Liver (tissue), 9 donors: Measurements from ENCODE around the gene TENM3. TPM values are rescaled to one million over a fixed set of nuclear protein-coding genes. Genes with fewer than 3 reads are reported as not detected.

Source experiments
- DNase-seq: peaks from one replicate; pipeline ENCODE4 v3.0.0-alpha.2; 2017; ENCODE audit warnings: low spot score
- H3K27ac ChIP-seq, 2 donors: one replicate each; pipeline ENCODE4 v1.7.0; 2013; ENCODE audit warnings: inconsistent platforms in 2 of 2, low read length in 2 of 2, control low read depth in 1 of 2, low read depth in 1 of 2, mild to moderate bottlenecking in 1 of 2
- H3K27me3 ChIP-seq, 4 donors: one replicate each; pipeline versions ENCODE4 v1.6.1 to v1.7.0; 2013; ENCODE audit warnings: low read length in 3 of 4, inconsistent platforms in 1 of 4, mild to moderate bottlenecking in 1 of 4, moderate library complexity in 1 of 4; ENCODE audit not compliant: control insufficient read depth in 4 of 4, insufficient read depth in 4 of 4
- H3K36me3 ChIP-seq, 4 donors: one replicate each; pipeline versions ENCODE4 v1.6.1 to v1.7.0; 2013; ENCODE audit warnings: low read length in 3 of 4, mild to moderate bottlenecking in 3 of 4, low read depth in 1 of 4, moderate library complexity in 1 of 4; ENCODE audit not compliant: control insufficient read depth in 4 of 4, insufficient read depth in 3 of 4
- H3K4me1 ChIP-seq, 4 donors: one replicate each; pipeline versions ENCODE4 v1.6.1 to v1.7.0; 2013; ENCODE audit warnings: low read length in 3 of 4, mild to moderate bottlenecking in 3 of 4, moderate library complexity in 1 of 4; ENCODE audit not compliant: control insufficient read depth in 4 of 4, insufficient read depth in 4 of 4
- H3K4me3 ChIP-seq, 3 donors: one replicate each; pipeline versions ENCODE4 v1.6.1 to v1.7.0; 2013; ENCODE audit warnings: low read length in 3 of 3, control low read depth in 1 of 3, low read depth in 1 of 3, mild to moderate bottlenecking in 1 of 3
- H3K9ac ChIP-seq, 2 donors: one replicate each; pipeline ENCODE4 v1.7.0; 2013; ENCODE audit warnings: low read length in 2 of 2, mild to moderate bottlenecking in 2 of 2, moderate library complexity in 2 of 2, control low read depth in 1 of 2, low read depth in 1 of 2
- H3K9me3 ChIP-seq, 4 donors: one replicate each; pipeline versions ENCODE4 v1.6.1 to v1.7.0; 2013; ENCODE audit warnings: low read length in 3 of 4; ENCODE audit not compliant: control insufficient read depth in 4 of 4
- CTCF ChIP-seq: fragments of 150-350 bp; IDR thresholded peaks from 2 replicates; pipeline ENCODE4 v1.5.1; 2017; ENCODE audit warnings: improper control_type of control experiment, low read depth, low read length; ENCODE audit not compliant: missing input control
- EGR1 ChIP-seq, 2 donors: IDR thresholded peaks; 2 replicates each; pipeline ENCODE4 v1.6.1; 2016 to 2018; ENCODE audit warnings: antibody characterized with exemption in 2 of 2, low read depth in 2 of 2
- FOXA1 ChIP-seq: IDR thresholded peaks from 2 replicates; pipeline ENCODE4 v1.6.1; 2016; ENCODE audit warnings: antibody characterized with exemption
- FOXA2 ChIP-seq: IDR thresholded peaks from 2 replicates; pipeline ENCODE4 v1.6.1; 2016; ENCODE audit warnings: antibody characterized with exemption
- GABPA ChIP-seq, 2 donors: IDR thresholded peaks in 1 of 2; conservative IDR thresholded peaks in 1 of 2; 2 replicates each; pipeline ENCODE4 v1.6.1; 2016; ENCODE audit warnings: antibody characterized with exemption in 2 of 2, mild to moderate bottlenecking in 1 of 2, moderate library complexity in 1 of 2
- HNF4A ChIP-seq, 2 donors: conservative IDR thresholded peaks; 2 replicates each; pipeline ENCODE4 v1.6.1; 2016; ENCODE audit warnings: antibody characterized with exemption in 2 of 2, mild to moderate bottlenecking in 2 of 2
- HNF4G ChIP-seq: IDR thresholded peaks from 2 replicates; pipeline ENCODE4 v1.6.1; 2016; ENCODE audit warnings: antibody characterized with exemption
- JUND ChIP-seq, 2 donors: IDR thresholded peaks; 2 replicates each; pipeline ENCODE4 v1.6.1; 2016; ENCODE audit warnings: antibody characterized with exemption in 2 of 2
- NR2F2 ChIP-seq: IDR thresholded peaks from 2 replicates; pipeline ENCODE4 v1.6.1; 2016; ENCODE audit warnings: antibody characterized with exemption
- RAD21 ChIP-seq, 2 donors: IDR thresholded peaks; 2 replicates each; pipeline ENCODE4 v1.6.1; 2016; ENCODE audit warnings: antibody characterized with exemption in 2 of 2, mild to moderate bottlenecking in 2 of 2
- RXRA ChIP-seq, 2 donors: IDR thresholded peaks; 2 replicates each; pipeline ENCODE4 v1.6.1; 2017 to 2018; ENCODE audit warnings: antibody characterized with exemption in 2 of 2, mild to moderate bottlenecking in 1 of 2
- SP1 ChIP-seq: IDR thresholded peaks from 2 replicates; pipeline ENCODE4 v1.6.1; 2018; ENCODE audit warnings: antibody characterized with exemption, mild to moderate bottlenecking
- TAF1 ChIP-seq: conservative IDR thresholded peaks from 2 replicates; pipeline ENCODE4 v1.6.1; 2016; ENCODE audit warnings: antibody characterized with exemption, mild to moderate bottlenecking
- YY1 ChIP-seq: IDR thresholded peaks from 2 replicates; pipeline ENCODE4 v1.6.1; 2016; ENCODE audit warnings: antibody characterized with exemption, mild to moderate bottlenecking
- ZBTB33 ChIP-seq: IDR thresholded peaks from 2 replicates; pipeline ENCODE4 v1.6.1; 2016; ENCODE audit warnings: antibody characterized with exemption
- WGBS: extraction: QIAGEN DNeasy Blood & Tissue Kit; methylation state at CpG from one replicate; pipeline ENCODE4 v1.1.7; 2013; 5-methylcytosine and 5-hydroxymethylcytosine counted together
- polyA plus RNA-seq, 2 donors: library from polyadenylated mRNA; stranded (reverse) in 1 of 2; unstranded in 1 of 2; fragments of 200-250 nt in 1 of 2; fragments of >200 nt in 1 of 2; fragmentation: Nextera tagmentation in 1 of 2; extraction: Ambion mirVana in 1 of 2; gene quantifications; one replicate each; pipeline versions ENCODE4 v1.2.1 to v1.2.3, GENCODE V29; 2013 to 2015
- total RNA-seq, 2 donors: library from RNA; depleted of rRNA; stranded (reverse); fragments of >200 nt; gene quantifications; one replicate each; pipeline ENCODE4 v1.2.3, GENCODE V29; 2014
- TF ChIP-seq, protein P1 (sequence below): IDR thresholded peaks from 2 replicates; pipeline ENCODE4 v1.6.1; 2016; ENCODE audit warnings: antibody characterized with exemption
- TF ChIP-seq, protein P2 (sequence below): IDR thresholded peaks from 2 replicates; pipeline ENCODE4 v1.6.1; 2016; ENCODE audit warnings: antibody characterized with exemption, mild to moderate bottlenecking
- donor health status: healthy.
- donor health status: healthy.
- donor health status: healthy.
- donor health status: healthy.
- donor health status: healthy.

Gene TENM3
- total and polyA plus RNA-seq, 4 donors: 0.32 to 16.8 (median 0.70) TPM

- Histone ChIP-seq H3K4me3 (no peak overlapping the region), H3K36me3 (no peaks in the 10 kb centered on the region), H3K27me3 (no peaks in the 10 kb centered on the region), H3K9me3 (no peaks in the 10 kb centered on the region), H3K27ac (no peak overlapping the region), H3K9ac (no peak overlapping the region), H3K4me1 (no peaks in the 10 kb centered on the region)
- no peak for TF ChIP-seq CTCF
- TF ChIP-seq FOXA2: no peak
- TF ChIP-seq HNF4G: no peak
- no peak for DNase-seq
- 86% methylated on average over 11 of the region's 11 CpGs for WGBS
These were observed 599.0 kb downstream of the TENM3 start for GRCh38 chr4:182842104-182842600.

DNA sequence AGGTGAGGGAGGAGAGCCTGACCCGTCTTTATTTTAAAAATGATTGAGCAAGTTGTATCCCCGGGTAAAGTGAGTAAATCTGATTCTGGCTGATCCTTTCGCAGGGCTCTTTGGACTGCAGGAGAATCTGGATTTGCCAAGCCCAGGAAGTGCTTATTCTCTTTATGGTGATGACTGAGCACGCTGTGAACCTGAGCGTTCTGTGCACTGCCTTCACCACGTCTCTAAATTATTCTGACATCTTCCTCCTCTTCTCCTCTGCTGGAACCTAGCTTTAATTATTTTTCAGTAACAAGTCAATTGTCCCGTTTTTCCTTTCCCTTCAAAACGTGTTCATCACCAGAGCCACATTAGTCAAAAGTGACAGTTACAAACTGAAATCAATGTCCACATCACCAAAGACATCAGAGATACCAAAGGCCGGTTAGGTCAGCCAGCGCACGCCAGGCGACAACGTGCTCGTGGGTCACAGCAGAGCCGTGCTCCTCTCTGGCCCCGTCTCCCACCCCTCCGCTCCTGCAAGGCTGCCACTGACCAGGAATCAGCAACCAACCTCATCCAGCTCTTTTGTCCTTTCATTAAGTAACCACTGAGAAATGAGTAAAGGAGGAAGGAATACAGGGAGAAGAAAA is 599.7 kb downstream of the TENM3 start:
- Histone ChIP-seq H3K27me3 (no peaks in the 10 kb centered on the region), H3K9ac (no peak overlapping the region), H3K4me3 (no peak overlapping the region), H3K36me3 (no peaks in the 10 kb centered on the region), H3K9me3 (no peaks in the 10 kb centered on the region), H3K4me1 (no peaks in the 10 kb centered on the region), H3K27ac (no peak overlapping the region)
- TF ChIP-seq YY1 (no peak), SP1 (no peak), FOXA1 (no peak), HNF4A (conservative IDR thresholded peaks at IDR 0.05) (no peak), FOXA2 (no peak), RAD21 (IDR thresholded peaks at IDR 0.05) (no peak), EGR1 (IDR thresholded peaks at IDR 0.05; ENCODE audit: low read depth in 2 of 2) (no peak), GABPA (IDR thresholded peaks at IDR 0.05 in 1 of 2, conservative IDR thresholded peaks at IDR 0.05 in 1 of 2) (no peak), RXRA (IDR thresholded peaks at IDR 0.05) (no peak), JUND (IDR thresholded peaks at IDR 0.05) (no peak), NR2F2 (no peak), ZBTB33 (no peak), TAF1 (no peak)
- TF ChIP-seq, protein P1, sequence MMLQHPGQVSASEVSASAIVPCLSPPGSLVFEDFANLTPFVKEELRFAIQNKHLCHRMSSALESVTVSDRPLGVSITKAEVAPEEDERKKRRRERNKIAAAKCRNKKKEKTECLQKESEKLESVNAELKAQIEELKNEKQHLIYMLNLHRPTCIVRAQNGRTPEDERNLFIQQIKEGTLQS: no peak
- TF ChIP-seq, protein P2, sequence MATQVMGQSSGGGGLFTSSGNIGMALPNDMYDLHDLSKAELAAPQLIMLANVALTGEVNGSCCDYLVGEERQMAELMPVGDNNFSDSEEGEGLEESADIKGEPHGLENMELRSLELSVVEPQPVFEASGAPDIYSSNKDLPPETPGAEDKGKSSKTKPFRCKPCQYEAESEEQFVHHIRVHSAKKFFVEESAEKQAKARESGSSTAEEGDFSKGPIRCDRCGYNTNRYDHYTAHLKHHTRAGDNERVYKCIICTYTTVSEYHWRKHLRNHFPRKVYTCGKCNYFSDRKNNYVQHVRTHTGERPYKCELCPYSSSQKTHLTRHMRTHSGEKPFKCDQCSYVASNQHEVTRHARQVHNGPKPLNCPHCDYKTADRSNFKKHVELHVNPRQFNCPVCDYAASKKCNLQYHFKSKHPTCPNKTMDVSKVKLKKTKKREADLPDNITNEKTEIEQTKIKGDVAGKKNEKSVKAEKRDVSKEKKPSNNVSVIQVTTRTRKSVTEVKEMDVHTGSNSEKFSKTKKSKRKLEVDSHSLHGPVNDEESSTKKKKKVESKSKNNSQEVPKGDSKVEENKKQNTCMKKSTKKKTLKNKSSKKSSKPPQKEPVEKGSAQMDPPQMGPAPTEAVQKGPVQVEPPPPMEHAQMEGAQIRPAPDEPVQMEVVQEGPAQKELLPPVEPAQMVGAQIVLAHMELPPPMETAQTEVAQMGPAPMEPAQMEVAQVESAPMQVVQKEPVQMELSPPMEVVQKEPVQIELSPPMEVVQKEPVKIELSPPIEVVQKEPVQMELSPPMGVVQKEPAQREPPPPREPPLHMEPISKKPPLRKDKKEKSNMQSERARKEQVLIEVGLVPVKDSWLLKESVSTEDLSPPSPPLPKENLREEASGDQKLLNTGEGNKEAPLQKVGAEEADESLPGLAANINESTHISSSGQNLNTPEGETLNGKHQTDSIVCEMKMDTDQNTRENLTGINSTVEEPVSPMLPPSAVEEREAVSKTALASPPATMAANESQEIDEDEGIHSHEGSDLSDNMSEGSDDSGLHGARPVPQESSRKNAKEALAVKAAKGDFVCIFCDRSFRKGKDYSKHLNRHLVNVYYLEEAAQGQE: no peak
- DNase-seq: no peak
- 67% methylated on average over 17 of the region's 17 CpGs for WGBS
